Hepatocyte (in vitro differentiated cells): ENCODE data around the gene COL6A3. TPM values are rescaled to one million over a fixed set of nuclear protein-coding genes. Genes with fewer than 3 reads are reported as not detected.

Source experiments
- DNase-seq: peaks from one replicate; pipeline ENCODE4 v3.0.0-alpha.2; 2016; ENCODE audit warnings: low spot score
- H2AFZ ChIP-seq: fragments of 200-600 bp; sonication (generic); 2 replicates; pipeline ENCODE4 v1.6.0; 2016; ENCODE audit warnings: antibody characterized with exemption, mild to moderate bottlenecking
- H3K27ac ChIP-seq: fragments of 200-600 bp; sonication (generic); 2 replicates; pipeline ENCODE4 v1.5.1; 2016; ENCODE audit warnings: mild to moderate bottlenecking
- H3K27me3 ChIP-seq: fragments of 200-600 bp; sonication (generic); 2 replicates; pipeline ENCODE4 v1.6.1; 2016
- H3K36me3 ChIP-seq: fragments of 200-600 bp; sonication (generic); replicated peaks from 2 replicates; pipeline ENCODE4 v1.5.1; 2016; ENCODE audit warnings: low read depth; ENCODE audit not compliant: insufficient read depth
- H3K4me1 ChIP-seq: fragments of 200-600 bp; sonication (generic); 2 replicates; pipeline ENCODE4 v1.5.1; 2016; ENCODE audit warnings: mild to moderate bottlenecking, moderate library complexity; ENCODE audit not compliant: insufficient read depth
- H3K4me2 ChIP-seq: fragments of 200-600 bp; sonication (generic); 2 replicates; pipeline ENCODE4 v1.6.0; 2016
- H3K4me3 ChIP-seq: fragments of 200-600 bp; sonication (generic); 2 replicates; pipeline ENCODE4 v1.5.1; 2016; ENCODE audit warnings: mild to moderate bottlenecking
- H3K79me2 ChIP-seq: fragments of 200-600 bp; sonication (generic); 2 replicates; pipeline ENCODE4 v1.6.0; 2017; ENCODE audit warnings: mild to moderate bottlenecking
- H3K9me2 ChIP-seq: fragments of 200-600 bp; sonication (generic); replicated peaks from 2 replicates; pipeline ENCODE4 v1.6.0; 2017; ENCODE audit warnings: mild to moderate bottlenecking; ENCODE audit not compliant: insufficient read depth
- H3K9me3 ChIP-seq: fragments of 200-600 bp; sonication (generic); 2 replicates; pipeline ENCODE4 v1.5.1; 2016; ENCODE audit warnings: low read depth, mild to moderate bottlenecking
- H4K20me1 ChIP-seq: fragments of 200-600 bp; sonication (generic); 2 replicates; pipeline ENCODE4 v1.6.0; 2016; ENCODE audit warnings: mild to moderate bottlenecking; ENCODE audit not compliant: insufficient read depth, poor library complexity, severe bottlenecking
- EZH2 ChIP-seq: fragments of 200-600 bp; sonication (generic); IDR thresholded peaks from 2 replicates; pipeline ENCODE4 v1.6.1; 2016; ENCODE audit warnings: antibody characterized with exemption, mild to moderate bottlenecking, borderline replicate concordance
- EZH2phosphoT487 ChIP-seq: fragments of 200-600 bp; sonication (generic); IDR thresholded peaks from one replicate; pipeline ENCODE4 v1.6.1; 2018; ENCODE audit warnings: antibody characterized with exemption, mild to moderate bottlenecking, low read depth, moderate library complexity; ENCODE audit not compliant: unreplicated experiment, severe bottlenecking
- WGBS: methylation state at CpG from one replicate; pipeline ENCODE4 v1.1.6; 2016; ENCODE audit warnings: low lambda C conversion rate; ENCODE audit errors: missing lambda C conversion rate; 5-methylcytosine and 5-hydroxymethylcytosine counted together
- polyA plus RNA-seq: library from polyadenylated mRNA; unstranded; fragments of >200 nt; fragmentation: Nextera tagmentation; extraction: Ambion mirVana; gene quantifications from 2 replicates; pipeline ENCODE4 v1.2.1, GENCODE V29; 2016
- total RNA-seq: library from RNA; depleted of rRNA; stranded (reverse); fragments of >200 nt; gene quantifications from 2 replicates; pipeline ENCODE4 v1.2.3, GENCODE V29; 2014
- TF ChIP-seq, protein P1 (sequence below): fragments of 200-600 bp; sonication (generic); IDR thresholded peaks from 2 replicates; pipeline ENCODE4 v1.5.1; 2016; ENCODE audit warnings: antibody characterized with exemption, mild to moderate bottlenecking; ENCODE audit not compliant: poor library complexity

Gene COL6A3
- total and polyA plus RNA-seq, 2 experiments from 2014 or later = 80.7 to 250 TPM

DNA sequence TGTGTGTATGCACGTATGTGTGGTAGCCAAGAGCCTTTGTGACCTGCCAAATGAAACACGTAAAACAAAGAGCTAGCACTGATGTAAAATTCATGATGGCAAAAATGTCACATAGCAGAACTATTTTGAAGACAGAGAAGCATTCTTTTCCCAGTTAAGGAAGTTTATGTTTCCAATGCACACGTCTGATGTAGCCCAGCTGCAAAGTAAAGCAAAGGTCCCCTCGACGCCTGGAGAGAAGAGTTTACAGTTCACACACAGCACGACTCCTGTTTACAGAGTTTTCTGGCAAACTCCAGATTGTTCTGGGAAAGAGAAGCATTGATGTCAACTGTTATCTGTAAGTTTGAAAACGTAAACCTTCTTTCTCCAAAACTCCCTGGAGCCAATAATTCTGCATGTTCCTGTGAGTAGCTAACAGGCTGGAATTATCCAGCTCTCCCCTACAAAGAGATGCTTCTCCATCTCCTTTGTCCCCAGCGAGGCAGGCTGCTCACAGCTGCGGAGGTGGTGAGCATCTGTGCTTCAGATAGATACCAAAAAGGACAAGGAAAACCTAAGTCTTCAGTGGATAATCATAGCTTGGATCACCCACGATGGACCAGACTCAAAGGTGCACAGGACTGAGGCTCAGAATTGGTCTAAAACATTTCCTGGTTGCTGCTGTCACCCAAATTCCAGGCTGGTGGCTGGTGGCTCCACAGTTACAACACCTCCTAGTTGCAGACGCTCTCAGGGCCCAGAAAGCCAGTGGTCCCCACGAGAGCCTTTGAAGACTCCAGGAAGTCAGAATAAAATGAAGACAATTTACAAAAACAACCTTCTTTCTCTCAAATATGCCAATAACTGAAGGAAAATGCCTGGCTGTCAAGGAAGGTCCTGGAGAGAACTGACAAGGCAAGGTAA is 87.4 kb downstream of the COL6A3 start:
- peaks cover 42% of the 10 kb centered on the region for H3K4me1 ChIP-seq
- H3K27ac ChIP-seq = peak overlapping the region; percentile 90
- WGBS = 46% methylated on average over 12 of the region's 12 CpGs
- TF ChIP-seq, protein P1, sequence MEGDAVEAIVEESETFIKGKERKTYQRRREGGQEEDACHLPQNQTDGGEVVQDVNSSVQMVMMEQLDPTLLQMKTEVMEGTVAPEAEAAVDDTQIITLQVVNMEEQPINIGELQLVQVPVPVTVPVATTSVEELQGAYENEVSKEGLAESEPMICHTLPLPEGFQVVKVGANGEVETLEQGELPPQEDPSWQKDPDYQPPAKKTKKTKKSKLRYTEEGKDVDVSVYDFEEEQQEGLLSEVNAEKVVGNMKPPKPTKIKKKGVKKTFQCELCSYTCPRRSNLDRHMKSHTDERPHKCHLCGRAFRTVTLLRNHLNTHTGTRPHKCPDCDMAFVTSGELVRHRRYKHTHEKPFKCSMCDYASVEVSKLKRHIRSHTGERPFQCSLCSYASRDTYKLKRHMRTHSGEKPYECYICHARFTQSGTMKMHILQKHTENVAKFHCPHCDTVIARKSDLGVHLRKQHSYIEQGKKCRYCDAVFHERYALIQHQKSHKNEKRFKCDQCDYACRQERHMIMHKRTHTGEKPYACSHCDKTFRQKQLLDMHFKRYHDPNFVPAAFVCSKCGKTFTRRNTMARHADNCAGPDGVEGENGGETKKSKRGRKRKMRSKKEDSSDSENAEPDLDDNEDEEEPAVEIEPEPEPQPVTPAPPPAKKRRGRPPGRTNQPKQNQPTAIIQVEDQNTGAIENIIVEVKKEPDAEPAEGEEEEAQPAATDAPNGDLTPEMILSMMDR = no peak
- no peak for TF ChIP-seq EZH2
- TF ChIP-seq EZH2phosphoT487 = no peak
- no peak overlapping the region for H2AFZ ChIP-seq
- H3K79me2 ChIP-seq = no peaks in the 10 kb centered on the region
- DNase-seq = peak; percentile 37
- H3K4me2 ChIP-seq = no peak overlapping the region
- H4K20me1 ChIP-seq = no peaks in the 10 kb centered on the region
- H3K36me3 ChIP-seq = no peaks in the 10 kb centered on the region
- no peak overlapping the region for H3K4me3 ChIP-seq
- H3K9me3 ChIP-seq = no peaks in the 10 kb centered on the region
- H3K27me3 ChIP-seq = no peaks in the 10 kb centered on the region
- no peaks in the 10 kb centered on the region for H3K9me2 ChIP-seq

DNA sequence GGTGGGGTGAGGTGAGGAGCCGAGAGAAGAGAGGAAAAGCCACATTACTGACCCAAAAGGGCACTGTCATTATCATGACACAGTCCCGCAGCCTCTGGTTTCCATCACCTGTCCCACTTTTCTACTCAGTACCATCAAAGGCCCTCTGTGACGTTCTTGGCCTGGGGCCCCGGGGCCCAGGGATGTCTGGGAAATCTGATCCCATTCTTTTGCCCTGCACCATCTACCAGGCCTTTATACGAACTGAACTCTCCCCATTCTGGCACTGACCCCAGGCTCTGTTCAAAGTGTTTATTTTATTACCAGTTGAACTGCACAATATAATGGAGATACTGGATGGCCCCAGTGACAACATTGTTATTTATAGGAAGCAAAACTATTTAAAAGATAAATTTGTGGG is 89.1 kb downstream of the COL6A3 start:
- 41% methylated on average over 5 of the region's 5 CpGs for WGBS
- H3K9me3 ChIP-seq = no peaks in the 10 kb centered on the region
- no peak overlapping the region for H3K4me3 ChIP-seq
- no peaks in the 10 kb centered on the region for H4K20me1 ChIP-seq
- H3K9me2 ChIP-seq = no peaks in the 10 kb centered on the region
- H2AFZ ChIP-seq = no peak overlapping the region
- H3K4me2 ChIP-seq = no peak overlapping the region
- no peaks in the 10 kb centered on the region for H3K36me3 ChIP-seq
- H3K4me1 ChIP-seq = peaks cover 42% of the 10 kb centered on the region
- H3K79me2 ChIP-seq = no peaks in the 10 kb centered on the region
- no peaks in the 10 kb centered on the region for H3K27me3 ChIP-seq
- H3K27ac ChIP-seq = peak overlapping the region; percentile 90
- no peak for DNase-seq
- TF ChIP-seq EZH2phosphoT487 (no peak), EZH2 (no peak)
- TF ChIP-seq, protein P1 = no peak

DNA sequence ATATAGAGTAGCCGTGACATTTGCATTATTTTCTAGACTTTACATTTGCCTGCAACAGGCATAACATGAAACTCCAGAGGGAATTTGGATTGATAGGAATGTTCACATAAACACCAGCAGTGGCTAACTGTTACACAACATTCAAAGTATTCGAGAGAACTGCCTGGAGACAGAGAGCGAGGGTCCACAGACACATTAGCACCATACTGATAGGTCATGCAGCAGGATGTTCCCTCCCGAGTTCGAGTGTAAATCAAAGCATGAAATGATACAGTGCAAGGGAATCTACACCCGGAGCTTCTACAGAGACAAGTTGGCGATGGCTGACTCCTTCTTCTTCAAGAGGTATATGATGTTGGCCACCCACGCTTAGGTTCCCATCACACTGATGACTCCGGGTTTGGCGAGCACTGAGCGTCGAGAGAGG is 89.5 kb downstream of the COL6A3 start:
- H3K79me2 ChIP-seq = no peaks in the 10 kb centered on the region
- H3K4me1 ChIP-seq = peaks cover 42% of the 10 kb centered on the region
- no peaks in the 10 kb centered on the region for H3K9me3 ChIP-seq
- H3K9me2 ChIP-seq = no peaks in the 10 kb centered on the region
- no peak for TF ChIP-seq EZH2phosphoT487
- no peak for TF ChIP-seq EZH2
- TF ChIP-seq, protein P1 = no peak
- peak; percentile 28 for DNase-seq
- H2AFZ ChIP-seq = no peak overlapping the region
- H3K4me3 ChIP-seq = no peak overlapping the region
- H3K27me3 ChIP-seq = no peaks in the 10 kb centered on the region
- H3K36me3 ChIP-seq = no peaks in the 10 kb centered on the region
- no peak overlapping the region for H3K4me2 ChIP-seq
- WGBS = 52% methylated on average over 12 of the region's 12 CpGs
- peak overlapping the region; percentile 90 for H3K27ac ChIP-seq
- H4K20me1 ChIP-seq = no peaks in the 10 kb centered on the region
